GM12878 (cell line): Measurements from ENCODE around the gene PCDH1.

Experiments used
- ATF3 ChIP-seq: IDR thresholded peaks from 2 replicates; pipeline ENCODE4 v1.6.1; 2011; ENCODE audit warnings: low read depth, mild to moderate bottlenecking, low read length, moderate library complexity, borderline replicate concordance; ENCODE audit errors: extremely low read depth
- BCL3 ChIP-seq: IDR thresholded peaks from 2 replicates; pipeline ENCODE4 v1.6.1; 2011; ENCODE audit warnings: borderline replicate concordance, low read depth, mild to moderate bottlenecking, moderate library complexity, low read length; ENCODE audit not compliant: insufficient read depth, poor library complexity, severe bottlenecking
- CTCF ChIP-seq, 3 experiments: IDR thresholded peaks in 2 of 3; conservative IDR thresholded peaks in 1 of 3; 2 replicates each; pipeline ENCODE4 v1.5.1; 2011; ENCODE audit warnings: low read depth in 3 of 3, low read length in 3 of 3, mild to moderate bottlenecking in 3 of 3, control low read depth in 2 of 3, moderate library complexity in 2 of 3, inconsistent platforms in 1 of 3, mixed read lengths in 1 of 3; ENCODE audit not compliant: control insufficient read depth in 2 of 3, insufficient read depth in 1 of 3; ENCODE audit errors: extremely low read depth in 1 of 3
- EP300 ChIP-seq, 2 experiments: fragments of 150-350 bp in 1 of 2; IDR thresholded peaks; 2 replicates each; pipeline ENCODE4 v1.6.1; 2011 to 2012; ENCODE audit warnings: low read depth in 2 of 2, low read length in 2 of 2, borderline replicate concordance in 1 of 2, improper control_type of control experiment in 1 of 2, inconsistent platforms in 1 of 2; ENCODE audit not compliant: control insufficient read depth in 1 of 2
- RBBP5 ChIP-seq: fragments of 200-600 bp; sonication (generic); conservative IDR thresholded peaks from 2 replicates; pipeline ENCODE4 v1.6.1; 2016
- SREBF1 ChIP-seq: IDR thresholded peaks from 2 replicates; pipeline ENCODE4 v1.6.1; 2012; ENCODE audit warnings: mild to moderate bottlenecking, low read length
- TCF7 ChIP-seq: IDR thresholded peaks from 2 replicates; pipeline ENCODE4 v1.6.1; 2014; ENCODE audit warnings: antibody characterized with exemption, borderline replicate concordance

- no peak for TF ChIP-seq ATF3
- no peak for TF ChIP-seq SREBF1
- TF ChIP-seq TCF7 = no peak
- TF ChIP-seq RBBP5 = no peak
- no peak for TF ChIP-seq CTCF (IDR thresholded peaks at IDR 0.05 in 2 of 3, conservative IDR thresholded peaks at IDR 0.05 in 1 of 3; ENCODE audit: control insufficient read depth in 2 of 3, extremely low read depth in 1 of 3, insufficient read depth in 1 of 3, low read depth in 3 of 3, low read length in 3 of 3)
- TF ChIP-seq BCL3 = no peak
- TF ChIP-seq EP300 (IDR thresholded peaks at IDR 0.05; ENCODE audit: borderline replicate concordance in 1 of 2, control insufficient read depth in 1 of 2, low read depth in 2 of 2, low read length in 2 of 2) = no peak
Measured at GRCh38 chr5:141804475-141804874, 73.7 kb downstream of the PCDH1 start.
